Fibroblast of skin of scalp (primary cell): ENCODE results near the gene C12orf60.

Experiments used
- DNase-seq: peaks from one replicate; pipeline ENCODE4 v3.0.0-alpha.2; 2013

Gene C12orf60

GRCh38 chr12:14836336-14837210 lies 33.1 kb downstream of the C12orf60 start:
- peak; percentile 84 for DNase-seq

GRCh38 chr12:14839262-14839661 lies 35.8 kb downstream of the C12orf60 start:
- DNase-seq: no peak

GRCh38 chr12:14840616-14841015 lies 37.1 kb downstream of the C12orf60 start:
- DNase-seq: no peak

GRCh38 chr12:14841761-14842160 lies 38.3 kb downstream of the C12orf60 start:
- peak; percentile 89 for DNase-seq

- DNase-seq: no peak
These were observed 38.8 kb downstream of the C12orf60 start for GRCh38 chr12:14842315-14842714.

GRCh38 chr12:14843425-14843887 lies 40.0 kb downstream of the C12orf60 start, which contains the start of gene ART4:
Gene ART4 (minus strand): TSS chr12:14843526. CDS start chr12:14843113, 413 bp downstream.
- DNase-seq: no peak

GRCh38 chr12:14844401-14844800 lies 40.9 kb downstream of the C12orf60 start:
- no peak for DNase-seq

- peak; percentile 71 for DNase-seq
These were observed 41.9 kb downstream of the C12orf60 start for GRCh38 chr12:14845350-14845750.

- no peak for DNase-seq
These were observed 42.6 kb downstream of the C12orf60 start for GRCh38 chr12:14846042-14846587.

GRCh38 chr12:14846876-14847580 lies 43.6 kb downstream of the C12orf60 start:
- no peak for DNase-seq

GRCh38 chr12:14849661-14850060 lies 46.2 kb downstream of the C12orf60 start:
- no peak for DNase-seq

GRCh38 chr12:14850929-14851663 lies 47.6 kb downstream of the C12orf60 start:
- no peak for DNase-seq

- DNase-seq: no peak
These were observed 49.4 kb downstream of the C12orf60 start for GRCh38 chr12:14852880-14853279.

- DNase-seq: no peak
These were observed 50.5 kb downstream of the C12orf60 start for GRCh38 chr12:14853961-14854360.

- no peak for DNase-seq
These were observed 51.2 kb downstream of the C12orf60 start for GRCh38 chr12:14854586-14855183.

GRCh38 chr12:14858513-14858912 lies 55.0 kb downstream of the C12orf60 start:
- no peak for DNase-seq

- no peak for DNase-seq
These were observed 57.0 kb downstream of the C12orf60 start for GRCh38 chr12:14860490-14860889.

- no peak for DNase-seq
These were observed 65.5 kb downstream of the C12orf60 start for GRCh38 chr12:14868916-14869506.

GRCh38 chr12:14871247-14871646 lies 67.8 kb downstream of the C12orf60 start:
- no peak for DNase-seq

GRCh38 chr12:14871886-14872285 lies 68.4 kb downstream of the C12orf60 start:
- DNase-seq: no peak

GRCh38 chr12:14873440-14874185 lies 70.1 kb downstream of the C12orf60 start:
- DNase-seq: no peak
